Tibial artery (tissue), 4 donors: ENCODE data around the gene WDR20.

Experiments used
- DNase-seq, 2 donors: peaks; one replicate each; pipeline ENCODE4 v3.0.0-alpha.2; 2019
- H3K27ac ChIP-seq, 2 donors: fragments of 200-600 bp; sonication (generic) in 1 of 2; 1 replicate in 1 of 2; 2 replicates in 1 of 2; pipeline ENCODE4 v1.5.1; 2018 to 2019; ENCODE audit warnings: mild to moderate bottlenecking in 1 of 2
- H3K27me3 ChIP-seq, 2 donors: fragments of 200-600 bp; sonication (generic) in 1 of 2; one replicate each; pipeline versions ENCODE4 v1.5.1 to v1.6.0; 2016 to 2019
- H3K36me3 ChIP-seq, 3 donors: fragments of 200-600 bp; sonication (generic) in 2 of 3; one replicate each; pipeline ENCODE4 v1.5.1; 2016 to 2019; ENCODE audit warnings: mild to moderate bottlenecking in 2 of 3
- H3K4me1 ChIP-seq, 4 donors: fragments of 200-600 bp; sonication (generic) in 2 of 4; 1 replicate in 3 of 4; 2 replicates in 1 of 4; pipeline ENCODE4 v1.5.1; 2016 to 2019
- H3K4me3 ChIP-seq, 2 donors: fragments of 200-600 bp; sonication (generic) in 1 of 2; 1 replicate in 1 of 2; 2 replicates in 1 of 2; pipeline ENCODE4 v1.5.1; 2018 to 2019; ENCODE audit warnings: mild to moderate bottlenecking in 2 of 2
- H3K9me3 ChIP-seq, 3 donors: fragments of 200-600 bp; sonication (generic) in 1 of 3; one replicate each; pipeline ENCODE4 v1.5.1; 2016 to 2019
- intact Hi-C: fragments of 100-400 bp; cut with DNase I; formaldehyde crosslinking; loops from one replicate; pipeline ENCODE4 v1.15.0; 2023; ENCODE audit warnings: low total_unique reads
- TF ChIP-seq, protein P1 (sequence below), 2 experiments: fragments of 200-600 bp in 1 of 2; fragments of 450-650 bp in 1 of 2; IDR thresholded peaks; one replicate each; pipeline ENCODE4 v1.5.1; 2017 to 2019; ENCODE audit warnings: antibody characterized with exemption in 2 of 2, mild to moderate bottlenecking in 1 of 2, moderate library complexity in 1 of 2

The WDR20 gene

GRCh38 chr14:102225386-102225785 lies 85.7 kb downstream of the WDR20 start:
- H3K27me3 ChIP-seq = no peaks in the 10 kb centered on the region
- TF ChIP-seq, protein P1, sequence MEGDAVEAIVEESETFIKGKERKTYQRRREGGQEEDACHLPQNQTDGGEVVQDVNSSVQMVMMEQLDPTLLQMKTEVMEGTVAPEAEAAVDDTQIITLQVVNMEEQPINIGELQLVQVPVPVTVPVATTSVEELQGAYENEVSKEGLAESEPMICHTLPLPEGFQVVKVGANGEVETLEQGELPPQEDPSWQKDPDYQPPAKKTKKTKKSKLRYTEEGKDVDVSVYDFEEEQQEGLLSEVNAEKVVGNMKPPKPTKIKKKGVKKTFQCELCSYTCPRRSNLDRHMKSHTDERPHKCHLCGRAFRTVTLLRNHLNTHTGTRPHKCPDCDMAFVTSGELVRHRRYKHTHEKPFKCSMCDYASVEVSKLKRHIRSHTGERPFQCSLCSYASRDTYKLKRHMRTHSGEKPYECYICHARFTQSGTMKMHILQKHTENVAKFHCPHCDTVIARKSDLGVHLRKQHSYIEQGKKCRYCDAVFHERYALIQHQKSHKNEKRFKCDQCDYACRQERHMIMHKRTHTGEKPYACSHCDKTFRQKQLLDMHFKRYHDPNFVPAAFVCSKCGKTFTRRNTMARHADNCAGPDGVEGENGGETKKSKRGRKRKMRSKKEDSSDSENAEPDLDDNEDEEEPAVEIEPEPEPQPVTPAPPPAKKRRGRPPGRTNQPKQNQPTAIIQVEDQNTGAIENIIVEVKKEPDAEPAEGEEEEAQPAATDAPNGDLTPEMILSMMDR (IDR thresholded peaks at IDR 0.05) = no peak
- H3K36me3 ChIP-seq = peaks cover 0 to 54% (median 16%) of the 10 kb centered on the region in 3 donors
- no peak for DNase-seq
- no peak overlapping the region for H3K4me3 ChIP-seq
- intact Hi-C loops = no loop called here
- H3K4me1 ChIP-seq = peaks cover 0 to 8% (median 0%) of the 10 kb centered on the region in 4 donors
- H3K27ac ChIP-seq = no peak overlapping the region
- no peaks in the 10 kb centered on the region for H3K9me3 ChIP-seq

GRCh38 chr14:102225936-102226335 lies 86.2 kb downstream of the WDR20 start:
- TF ChIP-seq, protein P1 (IDR thresholded peaks at IDR 0.05) = no peak
- no peaks in the 10 kb centered on the region for H3K27me3 ChIP-seq
- DNase-seq = no peak
- intact Hi-C loops = no loop called here
- H3K9me3 ChIP-seq = no peaks in the 10 kb centered on the region
- H3K4me1 ChIP-seq = peaks cover 0 to 8% (median 0%) of the 10 kb centered on the region in 4 donors
- H3K27ac ChIP-seq = no peak overlapping the region
- H3K36me3 ChIP-seq = peaks cover 0 to 57% (median 16%) of the 10 kb centered on the region in 3 donors
- no peak overlapping the region for H3K4me3 ChIP-seq

GRCh38 chr14:102226356-102227125 lies 86.8 kb downstream of the WDR20 start:
- Histone ChIP-seq H3K9me3 (no peaks in the 10 kb centered on the region), H3K4me1 (peaks cover 0 to 8% (median 0%) of the 10 kb centered on the region in 4 donors), H3K27ac (no peak overlapping the region), H3K4me3 (no peak overlapping the region), H3K27me3 (no peaks in the 10 kb centered on the region), H3K36me3 (peaks cover 0 to 59% (median 16%) of the 10 kb centered on the region in 3 donors)
- TF ChIP-seq, protein P1 (IDR thresholded peaks at IDR 0.05) = no peak
- DNase-seq = no peak
- intact Hi-C loops = no loop called here

DNA sequence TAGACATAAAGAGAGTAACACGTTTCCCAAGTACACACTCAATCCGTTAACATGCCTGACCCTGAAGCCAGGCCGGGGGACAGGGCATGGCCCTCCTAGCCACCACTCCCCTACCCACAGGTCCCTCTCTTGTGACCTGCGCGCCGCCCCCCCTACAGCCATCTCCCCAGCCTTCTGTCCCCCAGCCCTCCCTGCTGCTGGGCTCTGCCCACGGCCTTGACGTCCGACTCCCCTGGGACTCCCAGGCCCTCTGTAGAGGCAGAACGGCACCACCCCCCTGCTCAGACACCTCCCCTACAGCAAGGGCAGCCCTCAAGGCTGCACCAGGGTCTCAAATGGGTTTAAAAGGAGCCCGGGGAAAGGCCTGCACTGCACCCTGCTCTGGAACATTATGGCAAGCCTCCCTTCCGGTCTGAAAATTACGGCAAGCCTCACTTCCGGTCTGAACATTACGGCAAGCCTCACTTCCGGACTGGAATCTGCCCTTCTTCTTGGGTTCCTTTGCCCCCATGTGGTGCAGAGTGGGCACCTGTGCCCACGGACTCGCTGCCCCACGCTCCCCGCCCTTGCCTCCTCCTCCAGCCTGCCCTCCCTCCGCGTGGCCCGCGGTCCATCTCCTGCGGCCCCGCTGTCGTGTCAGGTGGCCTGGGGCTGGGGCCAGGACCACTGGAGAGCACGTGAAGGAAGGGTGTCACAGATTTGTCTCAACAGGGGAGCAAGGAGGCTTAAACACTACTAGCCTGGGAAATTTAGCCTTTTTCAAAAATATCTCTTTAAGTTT lies 87.7 kb downstream of the WDR20 start:
- H3K9me3 ChIP-seq = no peaks in the 10 kb centered on the region
- TF ChIP-seq, protein P1 (IDR thresholded peaks at IDR 0.05) = no peak
- H3K27me3 ChIP-seq = no peaks in the 10 kb centered on the region
- peak overlapping the region; percentile 4 to 6 for H3K4me3 ChIP-seq
- intact Hi-C loops = no loop called here
- peaks cover 0 to 59% (median 12%) of the 10 kb centered on the region in 3 donors for H3K36me3 ChIP-seq
- peaks cover 0 to 8% (median 0%) of the 10 kb centered on the region in 4 donors for H3K4me1 ChIP-seq
- H3K27ac ChIP-seq = no peak overlapping the region
- DNase-seq = no peak

GRCh38 chr14:102229071-102229738 lies 89.5 kb downstream of the WDR20 start:
- DNase-seq = no peak
- H3K9me3 ChIP-seq = no peaks in the 10 kb centered on the region
- no peak overlapping the region for H3K27ac ChIP-seq
- H3K4me3 ChIP-seq = no peak overlapping the region
- H3K4me1 ChIP-seq = peaks cover 0 to 8% (median 0%) of the 10 kb centered on the region in 4 donors
- TF ChIP-seq, protein P1 (IDR thresholded peaks at IDR 0.05) = no peak
- peaks cover 0 to 57% (median 6%) of the 10 kb centered on the region in 3 donors for H3K36me3 ChIP-seq
- intact Hi-C loops = no loop called here
- no peaks in the 10 kb centered on the region for H3K27me3 ChIP-seq
